ENCODE measurements around the gene NFX1. TPM values are rescaled to one million over a fixed set of nuclear protein-coding genes. Genes with fewer than 3 reads are reported as not detected.
"Not testable (repeated sequence)": the region's sequence is repeated elsewhere in the genome, so short reads cannot be mapped to it uniquely, and the experiment has no call there.

NFX1 gene
- total and polyA plus RNA-seq, 10 of the 15 experiments (the other 5 are each of a cell fraction or from before 2014, with no cell fraction given): 11.9 to 45.1 (median 36.1) TPM

GRCh38 chr9:33315371-33315770, 25.1 kb downstream of the NFX1 start (continued):
- TF ChIP-seq ZBTB40 (IDR thresholded peaks at IDR 0.05; ENCODE audit: borderline replicate concordance) (no peak), STAT1 (conservative IDR thresholded peaks at IDR 0.05) (no peak)

GRCh38 chr9:33317136-33317535, 26.8 kb downstream of the NFX1 start:
- ATAC-seq; in situ Hi-C loops (cut with MboI); H3K27me3 ChIP-seq (replicated peaks in 1 of 2; ENCODE audit: control insufficient read depth in 2 of 2, insufficient read depth in 2 of 2, low read length in 1 of 2); H3K79me2 ChIP-seq (ENCODE audit: control insufficient read depth, insufficient read depth, low read length); H3K4me3 ChIP-seq; FAIRE-seq; H3K4me2 ChIP-seq (ENCODE audit: control insufficient read depth, insufficient read depth); H3K9ac ChIP-seq (ENCODE audit: control insufficient read depth, insufficient read depth, low read length); H2AFZ ChIP-seq (ENCODE audit: control insufficient read depth, low read depth, low read length); H4K20me1 ChIP-seq (ENCODE audit: control insufficient read depth, insufficient read depth); H3K27ac ChIP-seq (ENCODE audit: control insufficient read depth, insufficient read depth); DNase-seq (ENCODE audit: low read depth, low spot score); H3K9me3 ChIP-seq (replicated peaks; ENCODE audit: control insufficient read depth, insufficient read depth, low read length); BruUV-seq (replicated peaks); intact Hi-C loops (cut with micrococcal nuclease; ENCODE audit: unreplicated experiment); RAD21 ChIA-PET (ENCODE audit: unreplicated experiment); H3K4me1 ChIP-seq (ENCODE audit: control insufficient read depth, insufficient read depth, low read length): not testable (repeated sequence)
- peaks cover 10 to 42% of the 10 kb centered on the region in 2 experiments for H3K36me3 ChIP-seq (ENCODE audit: control insufficient read depth in 2 of 2, insufficient read depth in 2 of 2, low read length in 1 of 2)
- 100% methylated on average over 3 of the region's 3 CpGs for WGBS (ENCODE audit: insufficient coverage, insufficient replicate concordance, low lambda C conversion rate, missing lambda C conversion rate)
- ChIA-PET POLR2A (interaction anchor here (0.7 to 1.2 kb wide), 2 partner anchors 14 to 17 kb away, joined by 4 to 8 read pairs; no protein-coding TSS in a partner anchor), SMC1A (ENCODE audit: uncharacterized antibody, unreplicated experiment) (interaction anchor here (0.7 to 1.3 kb wide), 2 partner anchors 19 to 59 kb away, joined by 3 read pairs; no protein-coding TSS in a partner anchor), CTCF (interaction anchor here (0.6 to 4.7 kb wide), 6 partner anchors 9 to 619 kb away, joined by 3 to 27 read pairs (median 4); no protein-coding TSS in a partner anchor)

Measured in GM12878 (cell line).